PC-9 (cell line): ENCODE data around the gene ANKS1B.

ENCODE experiments used
- CTCF ChIP-seq: fragments of 200-600 bp; sonication (generic); conservative IDR thresholded peaks from 2 replicates; pipeline ENCODE4 v1.6.1; 2017; ENCODE audit warnings: mixed run types, antibody characterized with exemption, mild to moderate bottlenecking, moderate library complexity
- EZH2 ChIP-seq: fragments of 200-600 bp; sonication (generic); IDR thresholded peaks from 2 replicates; pipeline ENCODE4 v1.8.0; 2017; ENCODE audit warnings: antibody characterized with exemption, low read depth

DNA sequence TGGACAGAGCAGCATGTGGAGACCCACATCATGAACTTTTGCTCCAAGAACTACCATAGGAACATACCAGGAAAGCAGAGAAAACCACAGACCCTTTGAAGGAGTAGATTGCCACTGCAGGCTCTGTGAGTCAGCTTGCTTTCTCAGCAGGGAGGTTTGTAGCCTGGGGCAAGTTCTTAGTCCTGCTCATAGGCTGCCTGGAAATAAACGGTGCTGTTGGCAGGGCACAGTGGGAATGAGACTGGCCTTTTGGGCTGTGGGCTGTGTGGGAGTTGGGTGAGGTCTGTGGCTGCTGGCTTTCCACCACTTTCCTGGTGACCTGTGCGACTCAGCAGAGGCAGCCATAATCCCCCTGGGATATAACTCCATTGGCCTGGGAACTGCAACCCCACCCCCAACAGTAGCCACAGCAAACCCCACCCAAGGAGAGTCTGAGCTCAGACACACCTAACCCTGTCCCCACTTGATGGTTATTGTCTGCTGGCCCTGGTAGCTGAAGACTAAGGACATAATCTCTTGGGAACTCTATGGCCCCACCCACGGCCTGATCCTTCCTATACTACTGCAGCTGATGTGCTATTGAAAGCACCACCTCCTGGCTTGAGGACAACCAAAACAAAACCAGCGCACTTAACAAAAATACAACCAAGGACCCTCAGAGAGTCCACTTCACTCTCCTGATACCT is 529.2 kb downstream of the ANKS1B start:
- TF ChIP-seq CTCF (no peak), EZH2 (no peak)
